Measurements from ENCODE around the gene PCDHGB1.
"Not testable (repeated sequence)": the region's sequence is repeated elsewhere in the genome, so short reads cannot be mapped to it uniquely, and the experiment has no call there.

PCDHGB1 gene

GRCh38 chr5:141326088-141326854 is 23.6 kb upstream of the PCDHGB1 start:
- Histone ChIP-seq H3K4me2 (ENCODE audit: low read length) (peak overlapping the region; percentile 90), H2AFZ (ENCODE audit: low read depth, low read length) (peak overlapping the region; percentile 94), H3K79me2 (ENCODE audit: low read length) (no peaks in the 10 kb centered on the region), H3K4me1 (ENCODE audit: low read length) (peaks cover 17% of the 10 kb centered on the region), H3K9me3 (ENCODE audit: insufficient read depth, low read length) (0 out of 2 replicates have a peak, but pooled peaks cover 5% of the 10 kb centered on the region), H3K4me3 (ENCODE audit: low read length) (peak overlapping the region; percentile 90), H3K27ac (ENCODE audit: low read length) (no peak overlapping the region), H4K20me1 (ENCODE audit: insufficient read depth, low read length) (no peaks in the 10 kb centered on the region), H3K27me3 (ENCODE audit: low read depth, low read length) (no peaks in the 10 kb centered on the region), H3K9ac (ENCODE audit: low read length) (peak overlapping the region; percentile 84), H3K36me3 (replicated peaks; ENCODE audit: low read depth, low read length) (no peaks in the 10 kb centered on the region)
- peak; percentile 57 for TF ChIP-seq CTCF (IDR thresholded peaks at IDR 0.05; ENCODE audit: low read depth, low read length)
- TF ChIP-seq EZH2phosphoT487 (IDR thresholded peaks at IDR 0.05; ENCODE audit: low read depth), result no peak

DNA sequence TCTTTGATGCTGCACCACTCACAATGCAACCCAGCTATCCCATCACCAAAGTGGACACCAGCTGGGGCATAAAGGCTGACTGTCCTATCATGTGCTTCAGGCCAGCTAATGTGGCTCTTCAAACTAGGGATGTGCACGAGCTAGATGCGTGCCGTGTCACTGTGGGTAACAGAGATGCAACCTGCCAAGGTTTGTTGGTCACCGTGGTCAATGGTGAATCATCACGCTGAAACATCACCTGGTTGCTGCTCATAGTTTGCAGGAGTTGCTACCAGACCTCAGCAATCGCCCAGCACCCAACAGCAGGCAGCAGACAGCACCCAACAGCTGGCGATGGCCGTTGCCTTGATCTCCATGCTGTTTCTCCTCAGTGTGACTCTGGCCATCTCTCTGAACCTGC is 21.7 kb upstream of the PCDHGB1 start:
- Histone ChIP-seq H3K9me3 (ENCODE audit: insufficient read depth, low read length) (no peaks in the 10 kb centered on the region), H3K4me3 (ENCODE audit: low read length) (no peak overlapping the region), H3K4me1 (ENCODE audit: low read length) (peaks cover 3% of the 10 kb centered on the region; the same call in 1 of the 2 replicates), H3K36me3 (replicated peaks; ENCODE audit: low read depth, low read length) (no peaks in the 10 kb centered on the region), H3K27ac (ENCODE audit: low read length) (no peak overlapping the region), H3K79me2 (ENCODE audit: low read length) (no peaks in the 10 kb centered on the region), H3K27me3 (ENCODE audit: low read depth, low read length) (no peaks in the 10 kb centered on the region), H3K4me2 (ENCODE audit: low read length) (no peak overlapping the region), H2AFZ (ENCODE audit: low read depth, low read length) (no peak overlapping the region), H3K9ac (ENCODE audit: low read length) (no peak overlapping the region), H4K20me1 (ENCODE audit: insufficient read depth, low read length) (no peaks in the 10 kb centered on the region)
- TF ChIP-seq CTCF (IDR thresholded peaks at IDR 0.05; ENCODE audit: low read depth, low read length) (no peak), EZH2phosphoT487 (IDR thresholded peaks at IDR 0.05; ENCODE audit: low read depth) (no peak)

DNA sequence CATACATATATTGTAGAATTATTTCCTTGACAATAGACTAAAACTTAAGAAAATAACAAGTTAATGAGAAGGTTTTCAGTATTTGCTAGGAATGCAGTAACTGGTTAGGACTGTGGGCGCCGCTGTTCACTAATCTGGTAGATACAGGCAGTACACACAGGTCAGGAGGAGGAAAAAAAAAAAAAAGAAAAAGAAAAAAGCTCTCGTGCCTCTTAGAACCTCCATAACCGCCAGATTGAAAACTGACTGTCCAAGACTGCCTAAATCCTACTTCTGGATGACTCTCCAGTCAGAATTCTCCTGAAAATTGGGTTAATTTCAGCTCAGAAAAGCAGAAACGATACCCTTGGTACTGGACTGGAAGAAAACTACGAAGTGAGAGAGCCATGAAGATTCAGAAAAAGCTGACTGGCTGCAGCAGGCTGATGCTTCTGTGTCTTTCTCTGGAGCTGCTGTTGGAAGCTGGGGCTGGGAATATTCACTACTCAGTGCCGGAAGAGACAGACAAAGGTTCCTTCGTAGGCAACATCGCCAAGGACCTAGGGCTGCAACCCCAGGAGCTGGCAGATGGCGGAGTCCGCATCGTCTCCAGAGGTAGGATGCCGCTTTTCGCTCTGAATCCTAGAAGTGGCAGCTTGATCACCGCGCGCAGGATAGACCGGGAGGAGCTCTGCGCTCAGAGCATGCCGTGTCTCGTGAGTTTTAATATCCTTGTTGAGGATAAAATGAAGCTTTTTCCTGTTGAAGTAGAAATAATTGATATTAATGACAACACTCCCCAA is 19.4 kb upstream of the PCDHGB1 start, which contains the start of gene PCDHGA1:
TSS of gene PCDHGA1 (plus strand) at position 216 of the 782 bp plus-strand sequence.
- TF ChIP-seq EZH2phosphoT487 (IDR thresholded peaks at IDR 0.05; ENCODE audit: low read depth) (no peak), CTCF (IDR thresholded peaks at IDR 0.05; ENCODE audit: low read depth, low read length) (no peak)
- no peaks in the 10 kb centered on the region for H3K36me3 ChIP-seq (replicated peaks; ENCODE audit: low read depth, low read length)
- H3K4me3 ChIP-seq (ENCODE audit: low read length), result no peak within 1 kb of the TSS
- H3K27me3 ChIP-seq (ENCODE audit: low read depth, low read length), result no peaks in the 10 kb centered on the region
- H4K20me1 ChIP-seq (ENCODE audit: insufficient read depth, low read length), result no peaks in the 10 kb centered on the region
- no peak within 1 kb of the TSS for H3K4me2 ChIP-seq (ENCODE audit: low read length)
- no peak within 1 kb of the TSS for H2AFZ ChIP-seq (ENCODE audit: low read depth, low read length)
- H3K9me3 ChIP-seq (ENCODE audit: insufficient read depth, low read length), result no peaks in the 10 kb centered on the region
- H3K9ac ChIP-seq (ENCODE audit: low read length), result no peak within 1 kb of the TSS
- no peaks in the 10 kb centered on the region for H3K79me2 ChIP-seq (ENCODE audit: low read length)
- peaks cover 3% of the 10 kb centered on the region; the same call in 1 of the 2 replicates for H3K4me1 ChIP-seq (ENCODE audit: low read length)
- H3K27ac ChIP-seq (ENCODE audit: low read length), result no peak within 1 kb of the TSS

GRCh38 chr5:141332571-141332970 is 17.3 kb upstream of the PCDHGB1 start:
- not testable (repeated sequence) for H3K79me2 ChIP-seq (ENCODE audit: low read length); H2AFZ ChIP-seq (ENCODE audit: low read depth, low read length); H3K4me1 ChIP-seq (ENCODE audit: low read length); H3K4me3 ChIP-seq (ENCODE audit: low read length); H3K9ac ChIP-seq (ENCODE audit: low read length); H4K20me1 ChIP-seq (ENCODE audit: insufficient read depth, low read length); H3K27me3 ChIP-seq (ENCODE audit: low read depth, low read length); H3K9me3 ChIP-seq (ENCODE audit: insufficient read depth, low read length); H3K4me2 ChIP-seq (ENCODE audit: low read length); H3K36me3 ChIP-seq (replicated peaks; ENCODE audit: low read depth, low read length); H3K27ac ChIP-seq (ENCODE audit: low read length)

All from OCI-LY3 (cell line).